ENCODE results near the gene ADCY5.

The ADCY5 gene

DNA sequence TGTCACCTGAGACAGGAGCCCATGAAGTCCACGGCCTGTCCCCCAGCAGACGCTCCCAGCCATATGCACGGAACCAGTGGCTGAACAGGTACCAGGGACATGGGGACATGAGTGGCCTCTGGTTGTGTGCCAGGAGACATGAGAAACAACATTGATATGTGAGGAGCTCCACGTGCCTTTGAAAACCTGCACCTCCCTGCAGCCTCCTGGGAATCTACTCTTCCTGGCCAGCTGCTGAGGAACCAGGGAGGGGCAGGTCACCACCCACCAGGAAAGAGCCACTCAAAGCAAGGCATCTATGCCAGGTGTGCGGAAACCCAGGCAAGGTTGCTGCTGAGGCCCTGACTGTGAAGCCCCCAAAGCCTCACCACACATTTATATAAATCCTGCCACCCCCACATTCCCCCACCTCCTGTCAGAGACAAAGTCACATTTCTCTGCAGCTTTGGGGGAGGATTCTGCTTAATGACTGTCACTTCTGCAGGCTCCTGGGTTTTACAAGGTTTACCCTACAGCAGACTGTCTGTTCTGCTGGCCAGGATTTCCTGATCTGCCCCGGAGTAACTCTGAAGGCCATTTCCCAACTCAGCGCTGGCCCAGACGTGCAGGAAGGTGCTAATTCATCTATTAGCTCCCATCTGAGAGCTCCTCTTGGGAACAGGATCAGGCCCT, 110.8 kb downstream of the ADCY5 start:
- DNase-seq: no peak

- no peak for DNase-seq
Measured at GRCh38 chr3:123337226-123337625, 111.7 kb downstream of the ADCY5 start.

DNA sequence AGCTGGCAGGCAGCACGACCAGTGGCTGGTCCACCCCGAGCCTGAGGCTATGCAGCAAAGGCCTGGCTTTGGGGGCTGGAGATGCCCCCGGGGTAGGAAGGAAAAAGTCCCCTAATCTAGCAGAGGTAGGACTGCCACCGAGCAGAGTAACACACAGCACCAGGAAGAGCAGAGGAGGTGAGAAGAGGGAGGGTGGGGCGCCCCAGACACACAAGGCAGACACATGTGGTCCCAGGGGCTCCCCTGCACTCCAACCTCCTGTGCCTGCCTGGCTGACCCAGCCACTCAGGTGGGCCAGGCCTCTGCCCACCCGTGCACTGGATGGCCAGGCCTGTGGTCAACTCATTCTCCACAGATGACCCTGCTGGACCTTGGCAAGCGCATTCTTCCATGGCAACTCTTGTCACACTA, 112.4 kb downstream of the ADCY5 start:
- DNase-seq: no peak

- no peak for DNase-seq
Measured at GRCh38 chr3:123336001-123336400, 112.9 kb downstream of the ADCY5 start.

DNA sequence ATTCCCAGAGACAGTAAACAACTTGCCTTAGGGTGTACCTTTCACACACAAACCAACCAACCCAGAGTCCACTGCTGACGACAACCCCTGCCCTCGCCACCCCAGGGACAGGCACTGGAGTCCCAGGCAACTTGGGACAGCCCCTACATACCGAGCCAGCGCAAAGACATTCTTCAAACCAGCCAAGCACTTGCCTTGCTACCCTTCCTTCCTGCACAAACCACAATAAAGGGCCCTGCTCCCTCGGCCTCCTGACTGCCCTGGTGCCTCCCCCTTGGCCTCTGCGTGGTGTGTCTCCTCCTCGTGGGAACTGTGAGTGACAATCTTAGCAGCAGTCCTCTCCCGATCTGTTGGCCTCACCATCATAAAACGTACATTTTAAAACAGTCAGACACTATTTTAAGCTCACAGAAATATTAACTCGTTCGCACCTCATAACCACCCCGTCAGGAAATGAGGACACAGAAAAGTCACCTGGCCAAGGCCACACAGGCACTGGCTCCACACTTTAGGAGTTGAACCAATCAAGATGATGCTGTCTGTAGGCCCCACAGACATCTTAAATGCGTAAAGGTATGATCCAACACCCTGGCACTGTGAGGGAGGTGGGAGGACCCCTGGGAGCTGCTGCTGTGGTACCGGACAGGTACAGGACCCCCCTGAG, 113.8 kb downstream of the ADCY5 start:
- no peak for DNase-seq

- no peak for DNase-seq
Measured at GRCh38 chr3:123334056-123334455, 114.8 kb downstream of the ADCY5 start.

GRCh38 chr3:123333401-123333800, 115.5 kb downstream of the ADCY5 start:
- no peak for DNase-seq

GRCh38 chr3:123332124-123332641, 116.7 kb downstream of the ADCY5 start:
- no peak for DNase-seq

DNA sequence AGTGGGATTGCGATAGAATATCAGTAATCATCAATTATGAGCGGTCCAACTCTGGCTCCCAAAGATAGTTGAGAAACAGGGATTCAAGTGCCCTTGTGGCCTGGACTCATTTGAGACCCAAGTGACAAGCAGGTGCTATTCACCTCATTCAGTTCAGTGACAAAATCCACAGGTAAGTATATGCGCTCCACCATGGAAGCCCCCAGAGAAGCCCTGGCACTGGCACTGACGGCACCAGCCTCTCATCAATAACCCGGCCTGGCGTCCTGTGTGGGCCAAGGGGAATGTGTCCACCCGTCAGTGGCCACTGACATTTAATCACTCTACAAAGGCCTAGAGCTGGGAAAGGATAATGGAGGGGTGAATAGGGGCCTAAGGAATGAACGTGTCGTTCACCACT, 117.2 kb downstream of the ADCY5 start:
- no peak for DNase-seq

DNA sequence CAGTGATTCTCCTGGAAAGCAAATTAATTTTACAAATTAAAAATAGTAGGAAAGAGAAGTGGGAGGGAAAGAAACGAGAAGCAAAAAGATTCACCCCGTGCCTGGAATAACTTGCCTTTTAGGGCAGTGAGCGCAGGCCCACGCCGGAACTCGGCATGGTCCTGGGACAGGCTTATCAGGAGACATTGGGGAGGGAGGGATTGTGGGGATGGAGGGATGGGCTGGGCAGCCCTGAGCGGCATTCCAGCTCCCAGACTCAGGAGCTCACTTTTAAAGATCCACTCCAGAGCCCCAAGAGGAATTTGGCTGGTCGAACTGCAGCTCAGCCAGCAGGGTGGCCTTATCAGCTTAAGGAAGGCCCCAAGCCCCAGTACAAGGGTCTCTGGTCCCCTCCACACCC, 117.9 kb downstream of the ADCY5 start:
- no peak for DNase-seq

- no peak for DNase-seq
Measured at GRCh38 chr3:123330441-123330991, 118.4 kb downstream of the ADCY5 start.

DNA sequence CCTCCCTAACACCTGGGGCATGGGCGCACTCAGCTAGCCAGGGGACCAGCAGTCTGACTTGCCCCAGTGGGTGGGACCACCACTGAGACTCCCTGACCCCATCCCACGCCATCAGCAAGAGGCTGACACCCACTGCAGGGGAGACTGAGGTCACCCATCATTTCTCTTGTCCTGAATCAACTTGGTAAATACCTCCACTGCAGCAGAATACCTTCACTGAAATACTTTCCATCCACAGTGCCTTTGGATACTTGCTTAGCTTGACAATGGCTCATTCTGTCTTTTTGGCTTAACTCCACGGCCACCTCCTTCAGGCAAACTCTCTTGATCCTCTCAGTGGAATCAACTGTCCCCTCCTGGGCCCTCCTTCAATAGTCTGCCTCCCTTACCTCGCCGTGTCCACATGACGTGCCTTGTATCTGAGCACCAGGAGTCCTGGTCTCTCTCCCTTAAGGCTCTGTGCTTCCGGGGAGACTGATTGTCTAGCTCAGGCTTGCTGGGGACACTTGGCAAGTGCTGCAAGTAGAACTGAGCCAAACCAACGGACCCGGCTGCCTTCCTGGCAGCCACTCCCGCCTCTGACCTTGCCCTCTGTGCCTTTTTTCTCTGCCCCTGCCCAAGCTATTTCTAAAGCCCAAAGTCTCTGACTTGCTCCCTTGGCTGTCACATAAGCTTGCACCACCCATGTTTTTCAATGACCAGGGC, 119.1 kb downstream of the ADCY5 start:
- DNase-seq: no peak

DNA sequence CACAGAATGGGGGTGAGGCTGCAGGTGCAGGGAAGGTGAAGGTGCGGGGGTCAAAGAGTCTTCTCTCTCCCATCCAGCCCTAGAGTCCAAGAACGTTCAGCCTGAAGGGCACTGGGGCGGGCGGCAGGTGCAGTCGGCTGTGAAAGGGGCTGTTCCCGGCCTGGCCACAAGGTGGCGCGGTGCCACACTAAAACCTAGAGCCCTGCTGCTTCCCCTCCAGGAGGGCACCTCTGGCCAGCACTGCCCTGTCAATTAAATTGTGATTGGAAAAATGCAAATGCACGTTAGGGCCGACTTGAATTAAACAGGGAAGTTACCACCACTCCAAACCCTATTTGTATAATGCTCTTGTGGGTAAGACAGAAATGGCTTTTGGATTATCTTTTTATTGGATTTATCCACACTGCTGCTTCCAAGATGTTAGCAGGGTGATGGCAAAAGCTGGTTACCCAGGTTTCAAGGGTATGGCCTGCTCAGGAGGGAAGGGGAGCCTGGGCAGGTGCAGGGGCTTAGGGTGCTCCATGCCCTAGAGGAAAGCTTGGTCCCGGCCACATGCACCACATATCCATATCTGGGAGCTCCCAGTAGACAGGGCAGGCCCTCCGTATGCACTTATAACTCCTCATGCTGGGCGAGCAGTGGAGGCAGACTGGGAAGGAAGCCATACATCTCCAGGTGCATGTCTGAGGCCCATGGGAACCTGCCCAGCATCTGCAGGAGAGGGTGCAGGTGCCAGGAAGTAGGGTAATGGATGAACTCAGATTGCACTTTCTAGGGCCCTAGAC, 119.8 kb downstream of the ADCY5 start:
- DNase-seq: peak; percentile 75

GRCh38 chr3:123327956-123328850, 120.7 kb downstream of the ADCY5 start:
- no peak for DNase-seq

GRCh38 chr3:123327480-123327879, 121.4 kb downstream of the ADCY5 start:
- DNase-seq: no peak

- DNase-seq: no peak
Measured at GRCh38 chr3:123326531-123326930, 122.4 kb downstream of the ADCY5 start.

DNA sequence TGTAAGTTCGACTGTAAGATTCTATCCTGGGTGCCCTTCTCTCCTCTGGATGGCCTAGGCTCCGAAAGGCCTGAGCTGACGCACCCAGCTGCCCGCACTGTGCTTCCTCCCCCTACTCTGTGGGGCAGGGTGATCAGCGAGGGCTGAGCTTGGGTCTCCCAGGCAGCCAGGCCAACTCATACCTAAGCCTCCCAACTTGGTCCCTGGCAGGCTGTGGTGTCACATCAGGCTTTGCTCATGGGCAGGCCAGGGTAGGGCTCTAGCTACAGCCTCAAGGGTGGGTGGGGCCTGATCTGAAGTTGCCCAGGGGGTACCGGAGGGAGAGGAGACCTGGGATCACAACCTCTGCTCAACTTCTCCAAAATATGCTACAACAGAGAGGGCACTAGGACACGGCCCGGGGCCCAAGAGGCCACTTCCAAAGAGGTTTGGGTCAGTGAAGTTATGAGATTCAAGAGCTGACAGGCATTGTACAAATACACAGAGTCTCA, 123.1 kb downstream of the ADCY5 start:
- DNase-seq: no peak

- no peak for DNase-seq
Measured at GRCh38 chr3:123324880-123325765, 123.8 kb downstream of the ADCY5 start.

DNA sequence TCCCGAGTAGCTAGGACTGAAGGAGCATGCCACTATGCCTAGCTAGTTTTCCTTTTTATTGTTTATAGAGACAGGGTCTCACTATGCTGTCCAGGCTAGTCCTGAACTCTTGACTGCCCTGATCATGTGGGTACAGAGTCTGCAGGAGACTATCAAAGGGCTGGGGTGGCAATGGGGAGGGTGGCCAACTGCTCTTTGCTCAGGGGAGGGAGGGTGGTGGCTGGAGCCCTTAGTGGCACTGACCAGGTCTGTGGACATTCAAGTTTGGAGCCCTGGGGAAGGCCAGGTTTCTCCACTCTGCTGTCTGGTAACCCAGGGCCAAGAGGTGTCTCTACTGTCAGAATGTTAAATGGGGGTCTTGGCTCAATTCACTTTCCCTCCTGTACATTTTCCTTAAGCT, 125.1 kb downstream of the ADCY5 start:
- DNase-seq: no peak

- DNase-seq: no peak
Measured at GRCh38 chr3:123322866-123323265, 126.0 kb downstream of the ADCY5 start.
